T-helper 9 cell (primary cell): ENCODE results near the gene MYL7.
"Not testable (repeated sequence)": the region's sequence is repeated elsewhere in the genome, so short reads cannot be mapped to it uniquely, and the experiment has no call there.

ENCODE experiments used
- DNase-seq: peaks from one replicate; pipeline ENCODE4 v3.0.0-alpha.2; 2020
- total RNA-seq, 2 donors: gene quantifications; one replicate each; lab custom pipeline; 2026; lab: John Stamatoyannopoulos, UW

MYL7 gene
- total RNA-seq = 0 to 0.07 reads per million in 2 donors

- no peak for DNase-seq
Measured at GRCh38 chr7:44141221-44141850, at the start of gene MYL7. Gene MYL7 (minus strand): TSS chr7:44141332. CDS start chr7:44141305, 27 bp downstream.

- no peak for DNase-seq
Measured at GRCh38 chr7:44189993-44190872, 49.1 kb upstream of the MYL7 start.

GRCh38 chr7:44189286-44189992 is 48.3 kb upstream of the MYL7 start, which contains the start of gene GCK:
Gene GCK (minus strand): TSS chr7:44189439. CDS start chr7:44188953, 486 bp downstream.
- no peak for DNase-seq

- DNase-seq = no peak
Measured at GRCh38 chr7:44188480-44189225, 47.5 kb upstream of the MYL7 start.

- no peak for DNase-seq
Measured at GRCh38 chr7:44187636-44188416, 46.7 kb upstream of the MYL7 start.

- DNase-seq = no peak
Measured at GRCh38 chr7:44186736-44187135, 45.6 kb upstream of the MYL7 start.

GRCh38 chr7:44185729-44186128 is 44.6 kb upstream of the MYL7 start:
- no peak for DNase-seq

- DNase-seq = no peak
Measured at GRCh38 chr7:44184873-44185446, 43.8 kb upstream of the MYL7 start.

GRCh38 chr7:44184206-44184872 is 43.2 kb upstream of the MYL7 start:
- DNase-seq = no peak

GRCh38 chr7:44183386-44183785 is 42.3 kb upstream of the MYL7 start:
- no peak for DNase-seq

- no peak for DNase-seq
Measured at GRCh38 chr7:44182827-44183226, 41.7 kb upstream of the MYL7 start.

GRCh38 chr7:44180631-44181030 is 39.5 kb upstream of the MYL7 start:
- no peak for DNase-seq

GRCh38 chr7:44177570-44178131 is 36.5 kb upstream of the MYL7 start:
- no peak for DNase-seq

- DNase-seq = no peak
Measured at GRCh38 chr7:44176486-44176885, 35.4 kb upstream of the MYL7 start.

- no peak for DNase-seq
Measured at GRCh38 chr7:44175730-44176129, 34.6 kb upstream of the MYL7 start.

GRCh38 chr7:44174694-44174948 is 33.5 kb upstream of the MYL7 start:
- not testable (repeated sequence) for DNase-seq

GRCh38 chr7:44173911-44174693 is 33.0 kb upstream of the MYL7 start:
- DNase-seq = no peak

- no peak for DNase-seq
Measured at GRCh38 chr7:44172803-44173424, 31.8 kb upstream of the MYL7 start.

- no peak for DNase-seq
Measured at GRCh38 chr7:44172352-44172751, 31.2 kb upstream of the MYL7 start.
